Mucosa of rectum (tissue), 2 donors: ENCODE measurements around the gene COL4A5.
"Not testable (repeated sequence)": the region's sequence is repeated elsewhere in the genome, so short reads cannot be mapped to it uniquely, and the experiment has no call there.

Experiments
- H3K27ac ChIP-seq, 2 donors: one replicate each; pipeline ENCODE4 v1.7.0; 2013; ENCODE audit warnings: inconsistent platforms in 2 of 2, low read depth in 2 of 2, low read length in 2 of 2
- H3K27me3 ChIP-seq, 2 donors: one replicate each; pipeline ENCODE4 v1.7.0; 2013; ENCODE audit warnings: low read length in 2 of 2; ENCODE audit not compliant: control insufficient read depth in 2 of 2, insufficient read depth in 2 of 2
- H3K36me3 ChIP-seq, 2 donors: one replicate each; pipeline ENCODE4 v1.7.0; 2013; ENCODE audit warnings: low read length in 2 of 2; ENCODE audit not compliant: control insufficient read depth in 2 of 2, insufficient read depth in 2 of 2
- H3K4me1 ChIP-seq, 2 donors: one replicate each; pipeline ENCODE4 v1.7.0; 2013; ENCODE audit warnings: low read length in 2 of 2, mild to moderate bottlenecking in 1 of 2; ENCODE audit not compliant: control insufficient read depth in 2 of 2, insufficient read depth in 2 of 2
- H3K4me3 ChIP-seq, 2 donors: one replicate each; pipeline ENCODE4 v1.7.0; 2013; ENCODE audit warnings: low read length in 2 of 2
- H3K9ac ChIP-seq, 2 donors: one replicate each; pipeline ENCODE4 v1.7.0; 2013; ENCODE audit warnings: low read length in 2 of 2, low read depth in 1 of 2, mild to moderate bottlenecking in 1 of 2
- H3K9me3 ChIP-seq, 2 donors: one replicate each; pipeline ENCODE4 v1.7.0; 2013; ENCODE audit warnings: low read length in 2 of 2; ENCODE audit not compliant: control insufficient read depth in 2 of 2
- donor health status: healthy.
- donor health status: Normal muscosa, but diverticular disease.

COL4A5 gene

GRCh38 chrX:108439426-108439942, at the start of gene COL4A5:
TSS of gene COL4A5 (plus strand) at chrX:108439838. CDS start at chrX:108440126, 288 bp downstream.
- Histone ChIP-seq H3K4me1 (no peaks in the 10 kb centered on the region), H3K9me3 (no peaks in the 10 kb centered on the region), H3K4me3 (peak within 1 kb of the TSS; percentile 33 to 65), H3K27ac (no peak within 1 kb of the TSS), H3K27me3 (peaks cover 10 to 14% of the 10 kb centered on the region in 2 donors), H3K36me3 (no peaks in the 10 kb centered on the region), H3K9ac (no peak within 1 kb of the TSS)

- not testable (repeated sequence) for H3K4me1 ChIP-seq, H3K4me3 ChIP-seq, H3K27me3 ChIP-seq, H3K36me3 ChIP-seq, H3K9me3 ChIP-seq, H3K9ac ChIP-seq, H3K27ac ChIP-seq
Measured at GRCh38 chrX:108390976-108391717, 48.5 kb upstream of the COL4A5 start.

- Histone ChIP-seq H3K9me3 (no peaks in the 10 kb centered on the region), H3K4me3 (no peak overlapping the region), H3K27me3 (peaks cover 0 to 2% of the 10 kb centered on the region in 2 donors), H3K27ac (no peak overlapping the region), H3K9ac (no peak overlapping the region), H3K36me3 (no peaks in the 10 kb centered on the region), H3K4me1 (no peaks in the 10 kb centered on the region)
Measured at GRCh38 chrX:108396188-108396891, 43.3 kb upstream of the COL4A5 start.

- no peak overlapping the region for H3K4me3 ChIP-seq
- H3K27me3 ChIP-seq: peaks cover 0 to 2% of the 10 kb centered on the region in 2 donors
- no peak overlapping the region for H3K27ac ChIP-seq
Measured at GRCh38 chrX:108396986-108397385, 42.7 kb upstream of the COL4A5 start.

GRCh38 chrX:108397627-108398391, 41.8 kb upstream of the COL4A5 start:
- no peaks in the 10 kb centered on the region for H3K36me3 ChIP-seq
- no peak overlapping the region for H3K4me3 ChIP-seq
- H3K9me3 ChIP-seq: no peaks in the 10 kb centered on the region
- peaks cover 0 to 2% of the 10 kb centered on the region in 2 donors for H3K27me3 ChIP-seq
- H3K9ac ChIP-seq: no peak overlapping the region
- H3K4me1 ChIP-seq: no peaks in the 10 kb centered on the region
- no peak overlapping the region for H3K27ac ChIP-seq

More at GRCh38 chrX:108396986-108397385, 42.7 kb upstream of the COL4A5 start:
- Histone ChIP-seq H3K9ac (no peak overlapping the region), H3K4me1 (no peaks in the 10 kb centered on the region), H3K9me3 (no peaks in the 10 kb centered on the region), H3K36me3 (no peaks in the 10 kb centered on the region)

- no peaks in the 10 kb centered on the region for H3K4me1 ChIP-seq
- H3K9me3 ChIP-seq: no peaks in the 10 kb centered on the region
- no peaks in the 10 kb centered on the region for H3K36me3 ChIP-seq
- peaks cover 0 to 2% of the 10 kb centered on the region in 2 donors for H3K27me3 ChIP-seq
- H3K9ac ChIP-seq: no peak overlapping the region
- no peak overlapping the region for H3K4me3 ChIP-seq
- H3K27ac ChIP-seq: no peak overlapping the region
Measured at GRCh38 chrX:108399418-108400165, 40.0 kb upstream of the COL4A5 start.

DNA sequence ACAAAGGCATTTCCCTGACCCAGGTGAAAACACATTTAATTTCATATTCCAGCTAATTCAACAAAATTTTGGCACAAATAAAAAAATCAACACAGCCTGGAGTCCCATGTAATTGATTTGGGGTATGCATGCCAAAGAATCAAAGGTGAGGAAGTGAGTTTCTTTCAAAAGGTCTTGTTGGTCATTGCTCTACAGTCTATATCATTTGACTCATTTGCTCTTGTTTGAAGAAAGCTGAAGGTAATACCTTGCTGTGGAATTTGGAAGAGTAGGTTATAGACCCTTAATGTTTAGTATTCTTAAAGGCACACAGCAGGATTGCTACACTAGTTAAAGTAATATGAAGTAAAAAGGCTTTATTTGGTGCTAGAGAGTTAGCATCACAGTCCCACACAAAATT, 26.9 kb upstream of the COL4A5 start:
- Histone ChIP-seq H3K27me3 (no peaks in the 10 kb centered on the region), H3K9ac (no peak overlapping the region), H3K36me3 (no peaks in the 10 kb centered on the region), H3K4me3 (no peak overlapping the region), H3K9me3 (no peaks in the 10 kb centered on the region), H3K4me1 (no peaks in the 10 kb centered on the region), H3K27ac (no peak overlapping the region)

GRCh38 chrX:108415146-108415545, 24.5 kb upstream of the COL4A5 start:
- Histone ChIP-seq H3K9me3 (no peaks in the 10 kb centered on the region), H3K9ac (no peak overlapping the region), H3K27me3 (no peaks in the 10 kb centered on the region), H3K4me3 (no peak overlapping the region), H3K36me3 (no peaks in the 10 kb centered on the region), H3K27ac (no peak overlapping the region), H3K4me1 (no peaks in the 10 kb centered on the region)

DNA sequence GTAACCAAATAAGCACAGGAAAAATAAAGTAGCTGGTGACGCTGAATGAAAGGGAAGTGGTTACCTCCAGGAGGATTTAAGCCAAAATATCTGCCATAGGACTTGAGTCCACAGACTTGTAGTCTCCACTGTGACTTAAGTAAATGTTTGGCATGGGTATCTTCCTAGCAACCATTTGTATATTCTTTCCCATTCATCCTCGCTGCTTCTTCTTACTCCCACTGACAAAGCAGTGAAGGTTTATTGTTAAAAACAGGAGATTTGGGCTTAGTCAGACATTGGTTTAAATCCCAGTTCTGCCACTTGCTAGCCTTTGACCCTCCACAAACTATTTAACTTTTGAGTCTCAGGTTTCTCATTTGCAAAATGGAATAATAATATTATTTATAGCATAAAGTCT, 23.7 kb upstream of the COL4A5 start:
- no peak overlapping the region for H3K27ac ChIP-seq

More for the DNA sequence above, 23.7 kb upstream of the COL4A5 start:
- H3K9ac ChIP-seq: no peak overlapping the region
- H3K27me3 ChIP-seq: no peaks in the 10 kb centered on the region
- H3K9me3 ChIP-seq: no peaks in the 10 kb centered on the region
- H3K36me3 ChIP-seq: no peaks in the 10 kb centered on the region
- no peak overlapping the region for H3K4me3 ChIP-seq
- no peaks in the 10 kb centered on the region for H3K4me1 ChIP-seq
